Measurements from ENCODE around the gene FUT9. TPM values are rescaled to one million over a fixed set of nuclear protein-coding genes. Genes with fewer than 3 reads are reported as not detected.

FUT9 gene
- total RNA-seq, 1 experiment from 2014 or later, result not detected

DNA sequence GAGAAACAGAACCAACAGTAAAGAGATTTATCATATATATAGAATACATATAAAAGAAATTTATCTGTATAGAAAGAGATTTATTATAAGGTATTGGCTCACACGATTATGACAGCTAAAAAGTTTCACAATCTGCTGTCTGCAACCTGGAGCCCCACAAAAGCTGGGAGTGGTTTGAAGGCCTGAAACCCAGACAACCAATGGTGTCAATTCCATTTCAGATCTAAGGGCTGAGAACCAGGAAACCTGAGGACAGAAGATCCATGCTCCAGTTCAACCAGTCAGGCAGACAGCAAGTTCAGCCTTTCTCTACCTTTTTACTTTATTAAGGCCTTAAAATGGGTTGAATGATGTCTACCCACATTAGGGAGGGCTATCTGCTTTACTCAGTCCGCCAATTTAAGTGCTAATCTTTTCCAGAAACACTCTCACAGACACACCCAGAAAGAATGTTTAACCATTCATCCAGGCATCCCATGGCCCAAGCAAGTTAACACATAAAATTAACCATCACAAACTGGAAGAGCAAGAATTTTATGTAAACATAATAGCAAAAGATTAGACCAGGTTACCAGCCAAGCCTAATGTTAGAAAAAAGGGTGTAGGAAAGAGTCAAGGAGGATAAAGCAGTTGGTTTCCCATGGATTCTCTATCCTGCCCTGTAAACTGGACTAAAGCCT lies 170.9 kb downstream of the FUT9 start:
- CTCF ChIA-PET, result no interaction called here
- no peak overlapping the region for H3K4me3 ChIP-seq (ENCODE audit: low read depth in 2 of 2, low read length in 2 of 2)

DNA sequence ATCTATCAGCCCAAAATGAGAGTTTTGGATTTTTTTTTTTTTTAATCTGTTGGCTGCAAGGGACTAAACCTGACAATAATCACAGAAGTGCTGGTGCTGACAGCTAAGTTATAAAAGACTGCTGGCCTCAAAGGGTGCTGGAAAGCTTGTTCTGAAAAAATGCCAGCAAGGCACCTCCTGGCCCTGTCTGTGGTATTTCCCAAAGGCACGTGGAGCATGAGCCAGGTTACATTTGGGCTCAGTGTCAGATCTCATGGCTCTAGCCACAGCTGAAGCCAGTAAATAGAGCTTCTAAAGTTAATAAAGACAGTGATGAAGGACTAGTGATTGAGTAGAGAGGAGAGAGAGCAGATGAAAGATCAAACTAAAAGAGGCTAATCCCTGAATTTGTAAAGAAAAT lies 178.9 kb downstream of the FUT9 start:
- H3K4me1 ChIP-seq (ENCODE audit: control insufficient read depth, insufficient read depth, low read length), result no peaks in the 10 kb centered on the region
- in situ Hi-C loops (cut with HindIII; ENCODE audit: low pct_unique_long_range_greater_than_20kb, low sequenced_read_pairs), result no loop called here
- ATAC-seq, result no peak
- H3K27me3 ChIP-seq (ENCODE audit: control insufficient read depth, insufficient read depth, low read length), result no peaks in the 10 kb centered on the region
- intact Hi-C loops (cut with micrococcal nuclease; ENCODE audit: unreplicated experiment), result no loop called here
- no peaks in the 10 kb centered on the region for H3K36me3 ChIP-seq (ENCODE audit: control insufficient read depth, insufficient read depth, low read length)
- BruUV-seq (replicated peaks), result no TSS peak
- DNase-seq (ENCODE audit: low read depth, low spot score), result no peak
- no peak overlapping the region for H3K4me3 ChIP-seq (ENCODE audit: low read depth in 2 of 2, low read length in 2 of 2)
- no peak for TF ChIP-seq SIN3A (IDR thresholded peaks at IDR 0.05; ENCODE audit: borderline replicate concordance, insufficient read depth, low read depth, low read length)
- TF ChIP-seq POLR2AphosphoS5 (IDR thresholded peaks at IDR 0.05; ENCODE audit: low read depth, low read length), result no peak
- TF ChIP-seq TCF7L2 (IDR thresholded peaks at IDR 0.05; ENCODE audit: low read depth, low read length), result no peak
- TF ChIP-seq, protein P1, sequence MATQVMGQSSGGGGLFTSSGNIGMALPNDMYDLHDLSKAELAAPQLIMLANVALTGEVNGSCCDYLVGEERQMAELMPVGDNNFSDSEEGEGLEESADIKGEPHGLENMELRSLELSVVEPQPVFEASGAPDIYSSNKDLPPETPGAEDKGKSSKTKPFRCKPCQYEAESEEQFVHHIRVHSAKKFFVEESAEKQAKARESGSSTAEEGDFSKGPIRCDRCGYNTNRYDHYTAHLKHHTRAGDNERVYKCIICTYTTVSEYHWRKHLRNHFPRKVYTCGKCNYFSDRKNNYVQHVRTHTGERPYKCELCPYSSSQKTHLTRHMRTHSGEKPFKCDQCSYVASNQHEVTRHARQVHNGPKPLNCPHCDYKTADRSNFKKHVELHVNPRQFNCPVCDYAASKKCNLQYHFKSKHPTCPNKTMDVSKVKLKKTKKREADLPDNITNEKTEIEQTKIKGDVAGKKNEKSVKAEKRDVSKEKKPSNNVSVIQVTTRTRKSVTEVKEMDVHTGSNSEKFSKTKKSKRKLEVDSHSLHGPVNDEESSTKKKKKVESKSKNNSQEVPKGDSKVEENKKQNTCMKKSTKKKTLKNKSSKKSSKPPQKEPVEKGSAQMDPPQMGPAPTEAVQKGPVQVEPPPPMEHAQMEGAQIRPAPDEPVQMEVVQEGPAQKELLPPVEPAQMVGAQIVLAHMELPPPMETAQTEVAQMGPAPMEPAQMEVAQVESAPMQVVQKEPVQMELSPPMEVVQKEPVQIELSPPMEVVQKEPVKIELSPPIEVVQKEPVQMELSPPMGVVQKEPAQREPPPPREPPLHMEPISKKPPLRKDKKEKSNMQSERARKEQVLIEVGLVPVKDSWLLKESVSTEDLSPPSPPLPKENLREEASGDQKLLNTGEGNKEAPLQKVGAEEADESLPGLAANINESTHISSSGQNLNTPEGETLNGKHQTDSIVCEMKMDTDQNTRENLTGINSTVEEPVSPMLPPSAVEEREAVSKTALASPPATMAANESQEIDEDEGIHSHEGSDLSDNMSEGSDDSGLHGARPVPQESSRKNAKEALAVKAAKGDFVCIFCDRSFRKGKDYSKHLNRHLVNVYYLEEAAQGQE (IDR thresholded peaks at IDR 0.05; ENCODE audit: insufficient read depth in 1 of 2, low read depth in 2 of 2, low read length in 1 of 2), result no peak
- TF ChIP-seq, protein P2, sequence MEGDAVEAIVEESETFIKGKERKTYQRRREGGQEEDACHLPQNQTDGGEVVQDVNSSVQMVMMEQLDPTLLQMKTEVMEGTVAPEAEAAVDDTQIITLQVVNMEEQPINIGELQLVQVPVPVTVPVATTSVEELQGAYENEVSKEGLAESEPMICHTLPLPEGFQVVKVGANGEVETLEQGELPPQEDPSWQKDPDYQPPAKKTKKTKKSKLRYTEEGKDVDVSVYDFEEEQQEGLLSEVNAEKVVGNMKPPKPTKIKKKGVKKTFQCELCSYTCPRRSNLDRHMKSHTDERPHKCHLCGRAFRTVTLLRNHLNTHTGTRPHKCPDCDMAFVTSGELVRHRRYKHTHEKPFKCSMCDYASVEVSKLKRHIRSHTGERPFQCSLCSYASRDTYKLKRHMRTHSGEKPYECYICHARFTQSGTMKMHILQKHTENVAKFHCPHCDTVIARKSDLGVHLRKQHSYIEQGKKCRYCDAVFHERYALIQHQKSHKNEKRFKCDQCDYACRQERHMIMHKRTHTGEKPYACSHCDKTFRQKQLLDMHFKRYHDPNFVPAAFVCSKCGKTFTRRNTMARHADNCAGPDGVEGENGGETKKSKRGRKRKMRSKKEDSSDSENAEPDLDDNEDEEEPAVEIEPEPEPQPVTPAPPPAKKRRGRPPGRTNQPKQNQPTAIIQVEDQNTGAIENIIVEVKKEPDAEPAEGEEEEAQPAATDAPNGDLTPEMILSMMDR (IDR thresholded peaks at IDR 0.05), result no peak
- ChIA-PET POLR2A (no interaction called here), CTCF (no interaction called here)
- H3K27ac ChIP-seq (ENCODE audit: low read length), result no peak overlapping the region
- no peaks in the 10 kb centered on the region for H3K9me3 ChIP-seq (ENCODE audit: control insufficient read depth, insufficient read depth, low read depth, low read length)

More for the DNA sequence above, 170.9 kb downstream of the FUT9 start:
- H3K27me3 ChIP-seq (ENCODE audit: control insufficient read depth, insufficient read depth, low read length), result no peaks in the 10 kb centered on the region
- H3K27ac ChIP-seq (ENCODE audit: low read length), result no peak overlapping the region
- H3K9me3 ChIP-seq (ENCODE audit: control insufficient read depth, insufficient read depth, low read depth, low read length), result no peaks in the 10 kb centered on the region
- no peaks in the 10 kb centered on the region for H3K36me3 ChIP-seq (ENCODE audit: control insufficient read depth, insufficient read depth, low read length)
- BruUV-seq (replicated peaks), result no TSS peak
- DNase-seq (ENCODE audit: low read depth, low spot score), result no peak
- in situ Hi-C loops (cut with HindIII; ENCODE audit: low pct_unique_long_range_greater_than_20kb, low sequenced_read_pairs) (no loop called here), intact Hi-C loops (cut with micrococcal nuclease; ENCODE audit: unreplicated experiment) (no loop called here)
- ATAC-seq, result no peak
- TF ChIP-seq POLR2AphosphoS5 (IDR thresholded peaks at IDR 0.05; ENCODE audit: low read depth, low read length), result no peak
- TF ChIP-seq, protein P2 (IDR thresholded peaks at IDR 0.05), result no peak
- no peak for TF ChIP-seq SIN3A (IDR thresholded peaks at IDR 0.05; ENCODE audit: borderline replicate concordance, insufficient read depth, low read depth, low read length)
- TF ChIP-seq, protein P1 (IDR thresholded peaks at IDR 0.05; ENCODE audit: insufficient read depth in 1 of 2, low read depth in 2 of 2, low read length in 1 of 2), result no peak
- no peak for TF ChIP-seq TCF7L2 (IDR thresholded peaks at IDR 0.05; ENCODE audit: low read depth, low read length)
- H3K4me1 ChIP-seq (ENCODE audit: control insufficient read depth, insufficient read depth, low read length), result no peaks in the 10 kb centered on the region
- POLR2A ChIA-PET, result no interaction called here

Measured in Panc1 (cell line).